Activated T-cell treated with anti-CD3 and anti-CD28 coated beads for 1 hour (primary cell): ENCODE measurements around the gene ZNF514.
"Not testable (repeated sequence)": the region's sequence is repeated elsewhere in the genome, so short reads cannot be mapped to it uniquely, and the experiment has no call there.

Experiments
- DNase-seq: peaks from one replicate; pipeline ENCODE4 v3.0.0-alpha.2; 2020; ENCODE audit warnings: low read depth

Gene ZNF514

DNA sequence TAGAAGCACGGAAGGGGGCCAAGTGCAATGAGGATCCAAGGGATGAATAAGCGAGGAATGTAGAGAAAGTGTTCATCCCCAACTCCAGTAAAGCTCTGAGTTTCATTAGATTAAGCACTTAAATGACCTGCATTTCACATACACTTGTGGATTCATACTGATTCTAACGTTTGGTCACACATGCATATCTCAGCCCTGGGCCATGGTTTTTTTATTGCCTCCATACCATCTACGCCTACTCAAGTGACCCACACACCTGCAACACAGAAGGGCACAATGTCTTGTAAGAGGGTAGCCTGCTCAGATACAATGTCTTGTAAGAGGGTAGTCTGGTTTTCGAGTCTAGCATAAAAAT, 37.5 kb downstream of the ZNF514 start:
- no peak for DNase-seq

DNA sequence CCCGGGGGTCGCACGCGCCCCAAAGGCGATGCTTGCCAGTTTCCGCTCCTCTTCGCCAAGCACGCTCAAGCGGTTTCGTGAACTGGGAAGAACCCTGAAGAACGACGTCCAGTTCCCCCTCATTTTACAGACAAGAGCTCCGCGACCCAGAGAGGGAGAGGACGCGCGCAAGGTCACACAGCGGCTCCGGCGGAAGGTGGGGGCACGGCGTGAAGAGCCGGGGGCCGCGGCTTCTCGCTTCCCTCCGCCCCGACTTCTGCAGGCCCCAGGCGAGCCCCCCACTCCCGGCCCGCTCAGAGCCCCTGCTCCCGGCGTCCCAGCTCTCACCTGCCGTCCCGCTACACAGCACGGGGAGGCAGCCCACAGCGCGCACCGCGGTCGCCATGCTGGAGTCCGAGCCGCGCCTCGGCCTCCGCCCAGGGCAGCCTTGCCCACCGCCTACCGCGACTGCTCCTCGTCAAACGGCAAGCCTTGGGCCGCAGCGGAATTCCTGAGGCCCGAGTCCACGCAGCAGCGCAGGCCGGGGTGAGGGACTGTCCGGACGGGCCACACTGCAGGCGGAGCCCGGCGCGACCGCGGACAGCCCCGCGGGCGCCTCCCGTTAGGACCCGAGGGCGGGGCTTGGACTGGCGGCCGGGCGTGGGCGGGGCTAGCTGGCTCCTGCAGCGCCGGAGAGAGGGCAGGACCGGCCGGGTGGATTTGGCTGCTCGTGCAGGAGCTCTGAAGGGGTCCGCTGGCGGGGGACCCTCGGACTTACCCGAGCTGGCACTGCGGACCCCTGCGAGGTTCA, 38.0 kb downstream of the ZNF514 start, which contains the start of gene MRPS5:
Gene MRPS5, minus strand, starts transcription at position 402 of the 790 bp plus-strand sequence. Its CDS starts 17 bp downstream, at position 385.
- DNase-seq = peak; percentile 85

DNA sequence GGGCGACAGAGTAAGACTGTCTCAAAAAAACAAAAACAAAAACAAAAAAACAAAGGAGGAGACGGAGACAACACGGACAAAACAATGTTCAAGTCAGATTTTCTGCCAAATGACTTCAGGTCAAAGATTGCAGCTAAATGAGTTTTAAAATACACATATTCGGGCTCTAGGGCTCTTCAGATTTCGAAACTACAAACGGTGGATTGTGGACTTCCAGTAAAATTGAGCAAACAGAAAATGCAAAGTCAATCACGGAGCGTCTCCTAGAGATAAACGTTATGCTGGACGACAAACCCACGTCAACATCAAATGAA, 38.6 kb downstream of the ZNF514 start:
- DNase-seq = no peak

DNA sequence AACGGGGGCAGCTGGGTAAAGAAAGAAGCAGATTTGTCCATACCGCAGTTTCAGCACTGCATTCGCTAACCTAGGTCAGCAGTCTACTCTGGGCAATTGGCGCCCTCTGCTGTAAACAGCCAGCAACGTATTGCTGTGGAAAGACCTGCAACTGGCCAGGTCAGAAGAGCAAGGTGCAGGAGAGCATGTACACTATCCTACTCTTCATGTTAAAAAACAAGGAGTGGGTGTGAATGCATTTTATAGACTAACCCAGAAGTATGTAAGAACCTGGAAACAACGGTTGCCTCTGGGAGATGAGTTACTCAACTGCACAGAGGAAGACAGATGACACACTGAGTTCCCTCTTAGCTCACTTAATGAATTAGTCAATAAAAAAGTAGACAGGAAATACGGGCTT, 44.2 kb downstream of the ZNF514 start:
- DNase-seq = peak; percentile 65

DNA sequence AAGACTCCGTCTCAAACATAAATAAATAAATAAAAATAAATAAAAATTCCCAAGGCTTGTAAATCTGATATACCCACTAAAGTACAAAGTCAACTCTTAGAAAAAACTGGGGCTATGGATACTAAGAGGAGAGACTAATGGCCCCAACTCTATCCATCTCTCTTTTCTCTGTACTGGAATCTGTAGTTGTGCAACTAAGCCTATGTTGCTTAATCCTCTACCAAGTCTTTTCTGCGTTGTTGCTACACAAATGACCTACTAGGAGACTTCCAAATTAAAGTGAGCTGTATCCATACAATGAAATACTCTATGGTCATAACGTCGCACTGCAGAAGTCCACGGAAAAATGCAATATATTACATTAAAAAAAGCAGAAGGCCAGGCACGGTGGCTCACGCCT, 46.2 kb downstream of the ZNF514 start:
- no peak for DNase-seq

DNA sequence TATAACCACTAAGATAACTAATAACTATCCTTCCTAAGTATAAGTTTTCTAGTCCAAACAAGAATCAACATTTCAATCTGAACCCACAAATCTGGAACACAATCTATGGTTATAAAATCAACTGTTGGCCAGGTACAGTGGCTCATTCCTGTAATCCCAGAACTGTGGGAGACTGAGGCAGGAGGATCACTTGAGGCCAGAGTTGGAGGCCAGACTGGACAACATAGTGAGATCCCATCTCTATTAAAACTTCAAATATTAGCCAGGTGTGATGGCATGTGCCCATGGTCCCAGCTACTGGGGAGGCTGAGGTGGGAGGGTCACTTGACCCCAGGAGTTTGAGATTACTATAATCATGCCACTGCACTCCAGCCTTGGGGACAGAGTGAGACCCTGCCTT, 49.3 kb downstream of the ZNF514 start:
- DNase-seq = no peak

DNA sequence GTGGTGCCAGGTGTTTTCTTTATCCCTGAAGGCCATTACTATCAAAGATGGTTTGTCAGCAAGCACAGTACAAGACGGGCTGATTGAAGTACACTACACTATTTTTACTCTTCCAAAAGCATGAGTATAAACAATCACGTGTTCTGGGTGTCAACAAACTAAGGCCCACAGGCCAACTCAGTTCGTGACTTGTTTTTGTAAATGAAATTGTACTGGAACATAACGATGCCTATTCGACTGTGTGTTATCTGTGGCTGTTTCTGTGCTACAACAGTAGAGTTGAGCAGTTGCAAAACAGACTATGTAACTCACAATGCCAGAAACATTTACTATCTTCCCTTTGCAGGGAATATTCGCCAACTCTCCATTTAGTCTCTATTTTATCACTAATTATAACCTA, 50.4 kb downstream of the ZNF514 start:
- DNase-seq = no peak

DNA sequence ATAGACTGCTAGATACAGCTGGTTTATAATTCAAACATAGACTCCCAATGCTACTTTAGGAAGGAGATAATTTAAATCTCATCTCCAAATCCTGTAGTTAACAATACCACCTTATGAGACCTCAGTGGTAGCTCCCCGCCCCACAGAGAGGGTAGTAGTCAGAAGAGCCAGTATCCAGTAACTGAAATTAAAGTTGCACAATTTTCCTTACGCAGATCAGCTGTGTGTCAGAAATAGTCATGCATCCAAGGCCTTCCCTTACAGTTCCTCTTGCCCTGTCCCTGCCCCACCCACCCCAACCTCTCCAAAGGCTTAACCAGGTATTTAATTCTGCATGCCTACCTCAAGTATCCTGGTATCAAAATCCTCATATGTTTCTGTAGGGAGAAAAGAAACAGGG, 53.6 kb downstream of the ZNF514 start:
- DNase-seq = no peak

DNA sequence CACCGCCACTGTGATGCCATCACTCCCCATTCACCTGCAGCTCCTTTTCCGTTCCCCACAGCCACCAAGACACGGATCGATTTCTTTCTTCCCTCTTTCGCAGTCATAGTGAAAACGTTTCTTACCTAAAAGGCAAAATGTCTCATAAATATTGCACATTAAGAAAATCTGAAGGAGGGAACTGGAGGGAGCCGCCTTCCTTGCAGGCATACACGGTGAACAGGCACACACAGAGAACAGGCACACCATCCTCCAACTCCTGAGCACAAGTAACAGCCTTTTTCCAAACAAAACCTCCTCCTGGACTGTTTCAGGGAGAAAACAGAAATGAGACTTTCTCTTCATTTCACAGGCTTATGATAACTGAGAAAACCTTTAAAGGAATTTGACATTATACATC, 55.0 kb downstream of the ZNF514 start:
- no peak for DNase-seq

DNA sequence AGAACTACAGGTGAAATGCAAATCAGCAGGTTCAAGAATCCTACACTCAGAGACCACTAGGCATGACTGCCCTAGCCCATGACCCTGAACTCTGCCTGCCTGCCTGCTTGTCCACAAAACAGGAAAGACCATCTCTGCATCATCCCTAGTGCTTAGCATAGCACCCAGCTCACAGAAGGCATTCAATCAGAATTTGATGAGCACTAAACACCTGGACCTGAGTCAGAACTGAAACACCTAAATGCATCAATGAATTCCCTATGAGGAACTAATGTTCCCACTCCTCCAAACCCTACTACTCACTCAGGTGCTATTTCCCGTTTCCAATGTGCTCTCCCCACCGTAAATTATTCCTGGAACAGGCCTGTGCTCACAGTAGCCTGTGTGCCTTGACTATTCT, 59.7 kb downstream of the ZNF514 start:
- DNase-seq = no peak

DNA sequence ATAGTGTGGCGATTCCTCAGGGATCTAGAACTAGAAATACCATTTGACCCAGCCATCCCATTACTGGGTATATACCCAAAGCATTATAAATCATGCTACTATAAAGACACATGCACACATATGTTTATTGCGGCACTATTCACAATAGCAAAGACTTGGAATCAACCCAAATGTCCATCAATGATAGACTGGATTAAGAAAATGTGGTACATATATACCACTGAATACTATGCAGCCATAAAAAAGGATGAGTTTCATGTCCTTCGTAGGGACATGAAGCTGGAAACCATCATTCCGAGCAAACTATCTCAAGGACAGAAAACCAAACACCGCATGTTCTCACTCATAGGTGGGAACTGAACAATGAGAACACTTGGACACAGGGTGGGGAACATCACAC, 61.4 kb downstream of the ZNF514 start:
- DNase-seq = not testable (repeated sequence)
